Prostate gland (tissue), 2 donors: ENCODE measurements around the gene GUCY1A2.

Experiments
- POLR2A ChIP-seq: fragments of 450-650 bp; IDR thresholded peaks from one replicate; pipeline ENCODE4 v1.6.1; 2016; ENCODE audit warnings: antibody characterized with exemption, mild to moderate bottlenecking
- TF ChIP-seq, protein P1 (sequence below), 4 experiments: fragments of 200-600 bp in 2 of 4; fragments of 450-650 bp in 2 of 4; sonication (generic) in 2 of 4; IDR thresholded peaks; 1 replicate in 3 of 4; 2 replicates in 1 of 4; pipeline ENCODE4 v1.5.1; 2016 to 2019; ENCODE audit warnings: antibody characterized with exemption in 4 of 4, mild to moderate bottlenecking in 2 of 4, moderate library complexity in 2 of 4

GRCh38 chr11:106961048-106961447 lies 57.2 kb downstream of the GUCY1A2 start:
- TF ChIP-seq, protein P1, sequence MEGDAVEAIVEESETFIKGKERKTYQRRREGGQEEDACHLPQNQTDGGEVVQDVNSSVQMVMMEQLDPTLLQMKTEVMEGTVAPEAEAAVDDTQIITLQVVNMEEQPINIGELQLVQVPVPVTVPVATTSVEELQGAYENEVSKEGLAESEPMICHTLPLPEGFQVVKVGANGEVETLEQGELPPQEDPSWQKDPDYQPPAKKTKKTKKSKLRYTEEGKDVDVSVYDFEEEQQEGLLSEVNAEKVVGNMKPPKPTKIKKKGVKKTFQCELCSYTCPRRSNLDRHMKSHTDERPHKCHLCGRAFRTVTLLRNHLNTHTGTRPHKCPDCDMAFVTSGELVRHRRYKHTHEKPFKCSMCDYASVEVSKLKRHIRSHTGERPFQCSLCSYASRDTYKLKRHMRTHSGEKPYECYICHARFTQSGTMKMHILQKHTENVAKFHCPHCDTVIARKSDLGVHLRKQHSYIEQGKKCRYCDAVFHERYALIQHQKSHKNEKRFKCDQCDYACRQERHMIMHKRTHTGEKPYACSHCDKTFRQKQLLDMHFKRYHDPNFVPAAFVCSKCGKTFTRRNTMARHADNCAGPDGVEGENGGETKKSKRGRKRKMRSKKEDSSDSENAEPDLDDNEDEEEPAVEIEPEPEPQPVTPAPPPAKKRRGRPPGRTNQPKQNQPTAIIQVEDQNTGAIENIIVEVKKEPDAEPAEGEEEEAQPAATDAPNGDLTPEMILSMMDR (IDR thresholded peaks at IDR 0.05) = no peak
- no peak for TF ChIP-seq POLR2A
